GM12878 (cell line): Measurements from ENCODE around the gene RREB1. TPM values are rescaled to one million over a fixed set of nuclear protein-coding genes. Genes with fewer than 3 reads are reported as not detected.

Source experiments
- ATAC-seq: fragments of 200-7000 bp; cut with Tn5 transposase; 3 replicates; pipeline ENCODE4 v1.9.1; 2020; ENCODE audit warnings: mild to moderate bottlenecking, moderate library complexity
- BruUV-seq: library from RNA; stranded (reverse); fragments of 400-500 nt; replicated peaks from 2 replicates; lab custom pipeline; 2021; lab: Mats Ljungman, UMichigan
- CTCF ChIA-PET: fragments of 300-600 bp; sonication (Branson Sonifier 250); formaldehyde crosslinking; extraction: SDS; loops from one replicate; lab custom pipeline; 2021; ENCODE audit warnings: inconsistent platforms; lab: Yijun Ruan, JAX
- POLR2A ChIA-PET: fragments of 350-600 bp; formaldehyde crosslinking; extraction: SDS; loops from one replicate; lab custom pipeline; 2021; ENCODE audit warnings: inconsistent platforms; lab: Charles Lee
- RAD21 ChIA-PET: fragments of 300-600 bp; sonication (Branson Sonifier 250); formaldehyde crosslinking; loops from one replicate; lab custom pipeline; 2023; ENCODE audit warnings: antibody characterized with exemption; ENCODE audit not compliant: unreplicated experiment; lab: Charles Lee
- SMC1A ChIA-PET: fragments of 300-600 bp; sonication (Branson Sonifier 250); formaldehyde crosslinking; loops from one replicate; lab custom pipeline; 2023; ENCODE audit not compliant: unreplicated experiment, uncharacterized antibody; lab: Charles Lee
- DNase-seq: peaks from one replicate; pipeline ENCODE4 v3.0.0-alpha.2; 2011; ENCODE audit warnings: low read depth, low spot score
- FAIRE-seq: peaks from 3 replicates; lab custom pipeline; 2011; peaks lifted over from hg19 to GRCh38; lab: Jason Lieb, UNC
- H2AFZ ChIP-seq: 2 replicates; pipeline ENCODE4 v1.6.0; 2011; ENCODE audit warnings: low read depth, low read length, control low read depth; ENCODE audit not compliant: control insufficient read depth
- H3K27ac ChIP-seq: 2 replicates; pipeline ENCODE4 v1.5.1; 2011; ENCODE audit warnings: control low read depth; ENCODE audit not compliant: control insufficient read depth, insufficient read depth
- H3K27me3 ChIP-seq, 2 experiments: replicated peaks in 1 of 2; 2 replicates each; pipeline versions ENCODE4 v1.6.0 to v1.6.1; 2011; ENCODE audit warnings: low read length in 1 of 2; ENCODE audit not compliant: control insufficient read depth in 2 of 2, insufficient read depth in 2 of 2
- H3K36me3 ChIP-seq, 2 experiments: 2 replicates each; pipeline ENCODE4 v1.5.1; 2011; ENCODE audit warnings: low read length in 1 of 2; ENCODE audit not compliant: control insufficient read depth in 2 of 2, insufficient read depth in 2 of 2
- H3K4me1 ChIP-seq: 2 replicates; pipeline ENCODE4 v1.6.1; 2011; ENCODE audit warnings: mild to moderate bottlenecking, low read length, moderate library complexity, mixed read lengths; ENCODE audit not compliant: control insufficient read depth, insufficient read depth
- H3K4me2 ChIP-seq: 2 replicates; pipeline ENCODE4 v1.6.0; 2011; ENCODE audit warnings: control low read depth; ENCODE audit not compliant: control insufficient read depth, insufficient read depth
- H3K4me3 ChIP-seq: fragments of 200-600 bp; sonication (generic); 2 replicates; pipeline ENCODE4 v1.5.1; 2016
- H3K79me2 ChIP-seq: 2 replicates; pipeline ENCODE4 v1.6.0; 2011; ENCODE audit warnings: low read length; ENCODE audit not compliant: control insufficient read depth, insufficient read depth
- H3K9ac ChIP-seq: 2 replicates; pipeline ENCODE4 v1.8.0; 2011; ENCODE audit warnings: low read length, control low read depth, mixed read lengths; ENCODE audit not compliant: control insufficient read depth, insufficient read depth
- H3K9me3 ChIP-seq: replicated peaks from 3 replicates; pipeline ENCODE4 v1.5.1; 2011; ENCODE audit warnings: mild to moderate bottlenecking, low read length; ENCODE audit not compliant: control insufficient read depth, insufficient read depth
- H4K20me1 ChIP-seq: 2 replicates; pipeline ENCODE4 v1.6.0; 2011; ENCODE audit not compliant: control insufficient read depth, insufficient read depth
- EED ChIP-seq: sonication (generic); IDR thresholded peaks from 2 replicates; pipeline ENCODE4 v1.6.1; 2016; ENCODE audit warnings: antibody characterized with exemption, low read depth
- FOS ChIP-seq: IDR thresholded peaks from 3 replicates; pipeline ENCODE4 v1.6.1; 2011; ENCODE audit warnings: borderline replicate concordance; ENCODE audit not compliant: insufficient read length; ENCODE audit errors: extremely low read depth
- NRF1 ChIP-seq: conservative IDR thresholded peaks from 2 replicates; pipeline ENCODE4 v1.6.1; 2011; ENCODE audit warnings: mild to moderate bottlenecking, low read depth, low read length, improper control_type of control experiment
- PKNOX1 ChIP-seq: fragments of 450-650 bp; IDR thresholded peaks from 2 replicates; pipeline ENCODE4 v1.6.1; 2016; ENCODE audit warnings: mild to moderate bottlenecking
- RBBP5 ChIP-seq: fragments of 200-600 bp; sonication (generic); conservative IDR thresholded peaks from 2 replicates; pipeline ENCODE4 v1.6.1; 2016
- SIN3A ChIP-seq: IDR thresholded peaks from 2 replicates; pipeline ENCODE4 v1.6.1; 2012; ENCODE audit warnings: low read depth, low read length, improper control_type of control experiment
- WGBS: methylation state at CpG from one replicate; pipeline ENCODE4 v1.1.6; 2016; ENCODE audit warnings: low lambda C conversion rate; ENCODE audit not compliant: insufficient replicate concordance, insufficient coverage; ENCODE audit errors: missing lambda C conversion rate; 5-methylcytosine and 5-hydroxymethylcytosine counted together
- in situ Hi-C: fragments of 300-500 bp; cut with MboI; formaldehyde crosslinking; loops from 9 replicates; pipeline ENCODE4 v1.14.3; 2018; ENCODE audit warnings: mixed read lengths
- intact Hi-C: fragments of 100-400 bp; cut with micrococcal nuclease; formaldehyde crosslinking; loops from one replicate; pipeline ENCODE4 v1.14.2; 2022; ENCODE audit not compliant: unreplicated experiment
- polyA plus RNA-seq, 11 experiments: library from polyadenylated mRNA; depleted of rRNA in 4 of 11; unstranded in 6 of 11; stranded (reverse) in 5 of 11; fragments of >200 nt; fragmentation: Nextera tagmentation in 4 of 11; fragmentation: Illumina TruSeq in 1 of 11; extraction: Ambion mirVana in 4 of 11; extraction: Trizol in 1 of 11; gene quantifications; 1 replicate in 1 of 11; 2 replicates in 10 of 11; pipeline versions ENCODE4 v1.2.1 to v1.2.3, GENCODE V29; 2011 to 2016; ENCODE audit warnings: inconsistent platforms in 2 of 11, missing spikeins in 2 of 11, low read depth in 1 of 11
- total RNA-seq, 4 experiments: library from RNA; depleted of rRNA in 3 of 4; stranded (reverse); fragments of >200 nt in 3 of 4; fragmentation: Illumina TruSeq in 1 of 4; extraction: Trizol in 1 of 4; gene quantifications; 2 replicates each; pipeline versions ENCODE4 v1.2.1 to v1.2.3, GENCODE V29; 2013 to 2021
- TF ChIP-seq, protein P1 (sequence below): fragments of 450-650 bp; formaldehyde crosslinking; IDR thresholded peaks from 2 replicates; pipeline ENCODE4 v1.5.0; 2022; ENCODE audit warnings: mild to moderate bottlenecking, missing genetic modification characterization
- TF ChIP-seq, protein P2 (sequence below): IDR thresholded peaks from 2 replicates; pipeline ENCODE4 v1.6.1; 2012; ENCODE audit warnings: low read depth, low read length, improper control_type of control experiment
- TF ChIP-seq, protein P3 (sequence below): fragments of 450-650 bp; formaldehyde crosslinking; IDR thresholded peaks from 2 replicates; pipeline ENCODE4 v1.4.0; 2022; ENCODE audit warnings: mild to moderate bottlenecking, moderate library complexity
- TF ChIP-seq, protein P4 (sequence below): IDR thresholded peaks from 2 replicates; pipeline ENCODE4 v1.6.1; 2012; ENCODE audit warnings: mild to moderate bottlenecking, low read depth, low read length

Gene RREB1
- total and polyA plus RNA-seq, 10 of the 15 experiments (the other 5 are each of a cell fraction or from before 2014, with no cell fraction given): 1.9 to 30.3 (median 8.6) TPM

- TSS peak; percentile 14 for BruUV-seq
- POLR2A ChIA-PET: no interaction called here
- TF ChIP-seq EED (no peak), RBBP5 (no peak), PKNOX1 (no peak), FOS (no peak), NRF1 (no peak), SIN3A (no peak)
- TF ChIP-seq, protein P1, sequence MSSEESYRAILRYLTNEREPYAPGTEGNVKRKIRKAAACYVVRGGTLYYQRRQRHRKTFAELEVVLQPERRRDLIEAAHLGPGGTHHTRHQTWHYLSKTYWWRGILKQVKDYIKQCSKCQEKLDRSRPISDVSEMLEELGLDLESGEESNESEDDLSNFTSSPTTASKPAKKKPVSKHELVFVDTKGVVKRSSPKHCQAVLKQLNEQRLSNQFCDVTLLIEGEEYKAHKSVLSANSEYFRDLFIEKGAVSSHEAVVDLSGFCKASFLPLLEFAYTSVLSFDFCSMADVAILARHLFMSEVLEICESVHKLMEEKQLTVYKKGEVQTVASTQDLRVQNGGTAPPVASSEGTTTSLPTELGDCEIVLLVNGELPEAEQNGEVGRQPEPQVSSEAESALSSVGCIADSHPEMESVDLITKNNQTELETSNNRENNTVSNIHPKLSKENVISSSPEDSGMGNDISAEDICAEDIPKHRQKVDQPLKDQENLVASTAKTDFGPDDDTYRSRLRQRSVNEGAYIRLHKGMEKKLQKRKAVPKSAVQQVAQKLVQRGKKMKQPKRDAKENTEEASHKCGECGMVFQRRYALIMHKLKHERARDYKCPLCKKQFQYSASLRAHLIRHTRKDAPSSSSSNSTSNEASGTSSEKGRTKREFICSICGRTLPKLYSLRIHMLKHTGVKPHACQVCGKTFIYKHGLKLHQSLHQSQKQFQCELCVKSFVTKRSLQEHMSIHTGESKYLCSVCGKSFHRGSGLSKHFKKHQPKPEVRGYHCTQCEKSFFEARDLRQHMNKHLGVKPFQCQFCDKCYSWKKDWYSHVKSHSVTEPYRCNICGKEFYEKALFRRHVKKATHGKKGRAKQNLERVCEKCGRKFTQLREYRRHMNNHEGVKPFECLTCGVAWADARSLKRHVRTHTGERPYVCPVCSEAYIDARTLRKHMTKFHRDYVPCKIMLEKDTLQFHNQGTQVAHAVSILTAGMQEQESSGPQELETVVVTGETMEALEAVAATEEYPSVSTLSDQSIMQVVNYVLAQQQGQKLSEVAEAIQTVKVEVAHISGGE (CRISPR knock-in tag): no peak
- TF ChIP-seq, protein P2, sequence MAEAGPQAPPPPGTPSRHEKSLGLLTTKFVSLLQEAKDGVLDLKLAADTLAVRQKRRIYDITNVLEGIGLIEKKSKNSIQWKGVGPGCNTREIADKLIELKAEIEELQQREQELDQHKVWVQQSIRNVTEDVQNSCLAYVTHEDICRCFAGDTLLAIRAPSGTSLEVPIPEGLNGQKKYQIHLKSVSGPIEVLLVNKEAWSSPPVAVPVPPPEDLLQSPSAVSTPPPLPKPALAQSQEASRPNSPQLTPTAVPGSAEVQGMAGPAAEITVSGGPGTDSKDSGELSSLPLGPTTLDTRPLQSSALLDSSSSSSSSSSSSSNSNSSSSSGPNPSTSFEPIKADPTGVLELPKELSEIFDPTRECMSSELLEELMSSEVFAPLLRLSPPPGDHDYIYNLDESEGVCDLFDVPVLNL: no peak
- TF ChIP-seq, protein P3, sequence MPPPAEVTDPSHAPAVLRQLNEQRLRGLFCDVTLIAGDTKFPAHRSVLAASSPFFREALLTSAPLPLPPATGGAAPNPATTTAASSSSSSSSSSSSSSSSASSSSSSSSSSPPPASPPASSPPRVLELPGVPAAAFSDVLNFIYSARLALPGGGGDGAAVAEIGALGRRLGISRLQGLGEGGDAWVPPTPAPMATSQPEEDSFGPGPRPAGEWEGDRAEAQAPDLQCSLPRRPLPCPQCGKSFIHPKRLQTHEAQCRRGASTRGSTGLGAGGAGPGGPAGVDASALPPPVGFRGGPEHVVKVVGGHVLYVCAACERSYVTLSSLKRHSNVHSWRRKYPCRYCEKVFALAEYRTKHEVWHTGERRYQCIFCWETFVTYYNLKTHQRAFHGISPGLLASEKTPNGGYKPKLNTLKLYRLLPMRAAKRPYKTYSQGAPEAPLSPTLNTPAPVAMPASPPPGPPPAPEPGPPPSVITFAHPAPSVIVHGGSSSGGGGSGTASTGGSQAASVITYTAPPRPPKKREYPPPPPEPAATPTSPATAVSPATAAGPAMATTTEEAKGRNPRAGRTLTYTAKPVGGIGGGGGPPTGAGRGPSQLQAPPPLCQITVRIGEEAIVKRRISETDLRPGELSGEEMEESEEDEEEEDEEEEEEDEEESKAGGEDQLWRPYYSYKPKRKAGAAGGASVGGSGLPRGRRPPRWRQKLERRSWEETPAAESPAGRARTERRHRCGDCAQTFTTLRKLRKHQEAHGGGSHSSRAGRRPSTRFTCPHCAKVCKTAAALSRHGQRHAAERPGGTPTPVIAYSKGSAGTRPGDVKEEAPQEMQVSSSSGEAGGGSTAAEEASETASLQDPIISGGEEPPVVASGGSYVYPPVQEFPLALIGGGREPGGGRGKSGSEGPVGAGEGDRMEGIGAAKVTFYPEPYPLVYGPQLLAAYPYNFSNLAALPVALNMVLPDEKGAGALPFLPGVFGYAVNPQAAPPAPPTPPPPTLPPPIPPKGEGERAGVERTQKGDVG (CRISPR knock-in tag): no peak
- TF ChIP-seq, protein P4, sequence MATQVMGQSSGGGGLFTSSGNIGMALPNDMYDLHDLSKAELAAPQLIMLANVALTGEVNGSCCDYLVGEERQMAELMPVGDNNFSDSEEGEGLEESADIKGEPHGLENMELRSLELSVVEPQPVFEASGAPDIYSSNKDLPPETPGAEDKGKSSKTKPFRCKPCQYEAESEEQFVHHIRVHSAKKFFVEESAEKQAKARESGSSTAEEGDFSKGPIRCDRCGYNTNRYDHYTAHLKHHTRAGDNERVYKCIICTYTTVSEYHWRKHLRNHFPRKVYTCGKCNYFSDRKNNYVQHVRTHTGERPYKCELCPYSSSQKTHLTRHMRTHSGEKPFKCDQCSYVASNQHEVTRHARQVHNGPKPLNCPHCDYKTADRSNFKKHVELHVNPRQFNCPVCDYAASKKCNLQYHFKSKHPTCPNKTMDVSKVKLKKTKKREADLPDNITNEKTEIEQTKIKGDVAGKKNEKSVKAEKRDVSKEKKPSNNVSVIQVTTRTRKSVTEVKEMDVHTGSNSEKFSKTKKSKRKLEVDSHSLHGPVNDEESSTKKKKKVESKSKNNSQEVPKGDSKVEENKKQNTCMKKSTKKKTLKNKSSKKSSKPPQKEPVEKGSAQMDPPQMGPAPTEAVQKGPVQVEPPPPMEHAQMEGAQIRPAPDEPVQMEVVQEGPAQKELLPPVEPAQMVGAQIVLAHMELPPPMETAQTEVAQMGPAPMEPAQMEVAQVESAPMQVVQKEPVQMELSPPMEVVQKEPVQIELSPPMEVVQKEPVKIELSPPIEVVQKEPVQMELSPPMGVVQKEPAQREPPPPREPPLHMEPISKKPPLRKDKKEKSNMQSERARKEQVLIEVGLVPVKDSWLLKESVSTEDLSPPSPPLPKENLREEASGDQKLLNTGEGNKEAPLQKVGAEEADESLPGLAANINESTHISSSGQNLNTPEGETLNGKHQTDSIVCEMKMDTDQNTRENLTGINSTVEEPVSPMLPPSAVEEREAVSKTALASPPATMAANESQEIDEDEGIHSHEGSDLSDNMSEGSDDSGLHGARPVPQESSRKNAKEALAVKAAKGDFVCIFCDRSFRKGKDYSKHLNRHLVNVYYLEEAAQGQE: no peak
Measured at GRCh38 chr6:7222197-7222596, 114.4 kb downstream of the RREB1 start.

More at GRCh38 chr6:7222197-7222596, 114.4 kb downstream of the RREB1 start:
- WGBS: 98% methylated on average over 5 of the region's 5 CpGs
- H3K9me3 ChIP-seq: no peaks in the 10 kb centered on the region
- CTCF ChIA-PET: no interaction called here
- no peak overlapping the region for H3K27ac ChIP-seq
- H2AFZ ChIP-seq: no peak overlapping the region
- H3K9ac ChIP-seq: no peak overlapping the region
- no peaks in the 10 kb centered on the region for H3K4me1 ChIP-seq
- no peaks in the 10 kb centered on the region; the same call in 1 of the 2 replicates for H3K79me2 ChIP-seq
- FAIRE-seq: no peak
- no peaks in the 10 kb centered on the region for H4K20me1 ChIP-seq
- no peak for ATAC-seq
- SMC1A ChIA-PET: no interaction called here
- no peak overlapping the region for H3K4me2 ChIP-seq
- DNase-seq: no peak
- in situ Hi-C loops: no loop called here
- H3K36me3 ChIP-seq: peaks cover 26 to 45% of the 10 kb centered on the region in 2 experiments
- intact Hi-C loops: no loop called here
- no peaks in the 10 kb centered on the region for H3K27me3 ChIP-seq
- H3K4me3 ChIP-seq: no peak overlapping the region
- RAD21 ChIA-PET: no interaction called here
